Right cardiac atrium (tissue), 5 donors: ENCODE data around the gene CKM. TPM values are rescaled to one million over a fixed set of nuclear protein-coding genes. Genes with fewer than 3 reads are reported as not detected.

ENCODE experiments used
- ATAC-seq, 2 donors: fragments of 200-7000 bp; cut with Tn5 transposase; one replicate each; pipeline versions ENCODE4 v1.8.0 to v1.9.1; 2020; ENCODE audit warnings: moderate library complexity in 2 of 2, mild to moderate bottlenecking in 1 of 2
- DNase-seq, 3 donors: peaks; one replicate each; pipeline ENCODE4 v3.0.0-alpha.2; 2020
- H3K27ac ChIP-seq: one replicate; pipeline ENCODE4 v1.5.1; 2013; ENCODE audit warnings: mild to moderate bottlenecking, low read length, control low read depth, moderate library complexity
- H3K27me3 ChIP-seq: one replicate; pipeline ENCODE4 v1.6.1; 2013; ENCODE audit not compliant: control insufficient read depth, insufficient read depth
- H3K4me1 ChIP-seq: one replicate; pipeline ENCODE4 v1.6.1; 2013; ENCODE audit warnings: low read length; ENCODE audit not compliant: control insufficient read depth, insufficient read depth
- H3K4me3 ChIP-seq: one replicate; pipeline ENCODE4 v1.5.1; 2013; ENCODE audit warnings: low read length, control low read depth
- H3K9me3 ChIP-seq: one replicate; pipeline ENCODE4 v1.6.1; 2013; ENCODE audit warnings: low read length; ENCODE audit not compliant: control insufficient read depth
- WGBS: extraction: QIAGEN DNeasy Blood & Tissue Kit; methylation state at CpG from one replicate; pipeline ENCODE4 v1.1.7; 2013; 5-methylcytosine and 5-hydroxymethylcytosine counted together
- intact Hi-C, 4 donors: fragments of 100-400 bp; cut with DNase I; formaldehyde crosslinking; loops; one replicate each; pipeline versions ENCODE4 v1.11.0 to v1.14.0; 2022 to 2023
- long read RNA-seq, 4 donors: library from polyadenylated mRNA; unstranded; transcript quantifications; one replicate each; pipeline ENCODE4 v2.0.0, GENCODE V29; 2020 to 2021
- polyA plus RNA-seq: library from polyadenylated mRNA; stranded (reverse); fragments of 200-250 nt; gene quantifications from one replicate; pipeline ENCODE4 v1.2.3, GENCODE V29; 2013
- total RNA-seq, 4 donors: library from RNA; stranded (reverse); fragmentation: NEBNext Ultra II Directional; extraction: Animal tissue kit (Norgen Biotek cat#: 25700); gene quantifications; one replicate each; pipeline ENCODE4 v1.2.1, GENCODE V29; 2021
- donor health status: healthy with polysubstance abuse.
- donor health status: DM: no; HTN: yes; CAD: no.
- donor health status: DM: no; HTN: no; CAD: no.
- donor health status: DM: no; HTN: yes; CAD: no; lungs with severe emphysema.
- donor health status: DM: yes; HTN: yes; CAD: no.

Gene CKM
- total RNA-seq (1,000 to 10,000 TPM; 2,910 to 4,826 (median 3,330) TPM), polyA plus RNA-seq (5,160 TPM)
- long read RNA-seq, donor 1, transcript CKM-201 (8 exons, 1,657 nt) = major isoform, 17,173 of 18,698 reads
- long read RNA-seq, donor 1, partial matches to known transcripts = 1,305 of 18,698 reads
- long read RNA-seq, donor 1, other reads (novel, unspliced or antisense) = 220 of 18,698 reads
- long read RNA-seq, donor 2, transcript CKM-201 (8 exons, 1,657 nt) = major isoform, 6,733 of 7,722 reads
- long read RNA-seq, donor 2, partial matches to known transcripts = 901 of 7,722 reads
- long read RNA-seq, donor 2, other reads (novel, unspliced or antisense) = 88 of 7,722 reads
- long read RNA-seq, donor 3, transcript CKM-201 (8 exons, 1,657 nt) = major isoform, 33,641 of 36,549 reads
- long read RNA-seq, donor 3, partial matches to known transcripts = 2,491 of 36,549 reads
- long read RNA-seq, donor 3, other reads (novel, unspliced or antisense) = 417 of 36,549 reads
- long read RNA-seq, donor 4, transcript CKM-201 (8 exons, 1,657 nt) = major isoform, 10,619 of 11,760 reads
- long read RNA-seq, donor 4, partial matches to known transcripts = 939 of 11,760 reads
- long read RNA-seq, donor 4, other reads (novel, unspliced or antisense) = 202 of 11,760 reads

GRCh38 chr19:45322744-45323281 lies at the start of gene CKM:
CKM (minus strand) TSS chr19:45322875; CDS start chr19:45319713, 3,162 bp downstream.
- Histone ChIP-seq H3K27ac (peak within 1 kb of the TSS; percentile 73), H3K27me3 (no peaks in the 10 kb centered on the region), H3K4me1 (peaks cover 3% of the 10 kb centered on the region), H3K9me3 (no peaks in the 10 kb centered on the region), H3K4me3 (peak within 1 kb of the TSS; percentile 50)
- intact Hi-C loops = no loop called here
- ATAC-seq (peak; percentile 84), DNase-seq (peak; percentile 77 to 93 (median 90))
- 23% methylated on average over 15 of the region's 15 CpGs for WGBS

- intact Hi-C loops = no loop called here
These were observed 47.9 kb upstream of the CKM start, which contains the start of gene ERCC2 for GRCh38 chr19:45370410-45371204. ERCC2 (minus strand) TSS chr19:45370573; CDS start chr19:45370540, 33 bp downstream.

GRCh38 chr19:45368737-45369340 lies 46.2 kb upstream of the CKM start:
- Histone ChIP-seq H3K27ac (no peak overlapping the region), H3K4me1 (no peaks in the 10 kb centered on the region), H3K27me3 (no peaks in the 10 kb centered on the region), H3K4me3 (no peak overlapping the region), H3K9me3 (no peaks in the 10 kb centered on the region)
- ATAC-seq (no peak), DNase-seq (no peak)
- whole genome bisulfite sequencing = 85% methylated on average over 11 of the region's 11 CpGs
- intact Hi-C loops = no loop called here

More at GRCh38 chr19:45370410-45371204, 47.9 kb upstream of the CKM start, which contains the start of gene ERCC2:
- peak within 1 kb of the TSS; percentile 75 for H3K4me3 ChIP-seq
- no peaks in the 10 kb centered on the region for H3K4me1 ChIP-seq
- no peaks in the 10 kb centered on the region for H3K9me3 ChIP-seq
- H3K27me3 ChIP-seq = no peaks in the 10 kb centered on the region
- DNase-seq = peak; percentile 99
- peak; percentile 98 to 99 for ATAC-seq
- H3K27ac ChIP-seq = peak within 1 kb of the TSS; percentile 82
- 4% methylated on average over 55 of the region's 55 CpGs for WGBS

GRCh38 chr19:45368127-45368526 lies 45.5 kb upstream of the CKM start:
- DNase-seq (no peak), ATAC-seq (no peak)
- H3K4me3 ChIP-seq = no peak overlapping the region
- H3K4me1 ChIP-seq = no peaks in the 10 kb centered on the region
- no peaks in the 10 kb centered on the region for H3K9me3 ChIP-seq
- no peak overlapping the region for H3K27ac ChIP-seq
- no peaks in the 10 kb centered on the region for H3K27me3 ChIP-seq
- WGBS = 94% methylated on average over 4 of the region's 4 CpGs
- intact Hi-C loops = no loop called here

GRCh38 chr19:45364696-45365095 lies 42.0 kb upstream of the CKM start:
- no peak overlapping the region for H3K4me3 ChIP-seq
- no peaks in the 10 kb centered on the region for H3K9me3 ChIP-seq
- no peaks in the 10 kb centered on the region for H3K4me1 ChIP-seq
- ATAC-seq (no peak), DNase-seq (no peak)
- intact Hi-C loops = no loop called here
- no peak overlapping the region for H3K27ac ChIP-seq
- no peaks in the 10 kb centered on the region for H3K27me3 ChIP-seq
- 91% methylated on average over 12 of the region's 12 CpGs for WGBS

GRCh38 chr19:45363861-45364459 lies 41.3 kb upstream of the CKM start:
- intact Hi-C loops = no loop called here
- H3K27me3 ChIP-seq = no peaks in the 10 kb centered on the region
- peak in 1 of 2 donors; percentile 17 for ATAC-seq
- DNase-seq = no peak
- no peak overlapping the region for H3K4me3 ChIP-seq
- WGBS = 90% methylated on average over 44 of the region's 44 CpGs
- no peaks in the 10 kb centered on the region for H3K9me3 ChIP-seq
- H3K4me1 ChIP-seq = no peaks in the 10 kb centered on the region
- H3K27ac ChIP-seq = no peak overlapping the region

GRCh38 chr19:45362291-45362690 lies 39.6 kb upstream of the CKM start:
- DNase-seq (no peak), ATAC-seq (no peak)
- H3K27me3 ChIP-seq = no peaks in the 10 kb centered on the region
- H3K4me1 ChIP-seq = no peaks in the 10 kb centered on the region
- H3K27ac ChIP-seq = no peak overlapping the region
- H3K4me3 ChIP-seq = no peak overlapping the region
- no peaks in the 10 kb centered on the region for H3K9me3 ChIP-seq
- intact Hi-C loops = no loop called here
- WGBS = 93% methylated on average over 16 of the region's 16 CpGs

- Histone ChIP-seq H3K9me3 (no peaks in the 10 kb centered on the region), H3K4me1 (no peaks in the 10 kb centered on the region), H3K27me3 (no peaks in the 10 kb centered on the region), H3K27ac (no peak overlapping the region), H3K4me3 (no peak overlapping the region)
- intact Hi-C loops = no loop called here
- 90% methylated on average over 14 of the region's 14 CpGs for WGBS
- ATAC-seq (no peak), DNase-seq (no peak)
These were observed 38.9 kb upstream of the CKM start for GRCh38 chr19:45361608-45362007.

GRCh38 chr19:45358213-45358792 lies 35.6 kb upstream of the CKM start:
- no peaks in the 10 kb centered on the region for H3K9me3 ChIP-seq
- WGBS = 92% methylated on average over 12 of the region's 12 CpGs
- H3K27ac ChIP-seq = no peak overlapping the region
- DNase-seq = no peak
- no peaks in the 10 kb centered on the region for H3K27me3 ChIP-seq
- no peak overlapping the region for H3K4me3 ChIP-seq
- H3K4me1 ChIP-seq = no peaks in the 10 kb centered on the region
- intact Hi-C loops = no loop called here
- ATAC-seq = no peak

- no peaks in the 10 kb centered on the region for H3K4me1 ChIP-seq
- intact Hi-C loops = no loop called here
- 92% methylated on average over 11 of the region's 11 CpGs for whole genome bisulfite sequencing
- no peak overlapping the region for H3K27ac ChIP-seq
- ATAC-seq (no peak), DNase-seq (no peak)
- no peaks in the 10 kb centered on the region for H3K27me3 ChIP-seq
- H3K4me3 ChIP-seq = no peak overlapping the region
- H3K9me3 ChIP-seq = no peaks in the 10 kb centered on the region
These were observed 34.7 kb upstream of the CKM start for GRCh38 chr19:45357445-45357783.
